K562 (cell line): ENCODE data around the gene HEXIM1. TPM values are rescaled to one million over a fixed set of nuclear protein-coding genes. Genes with fewer than 3 reads are reported as not detected.
A peak's percentile ranks its signal among the peaks of the same experiment; 100 is the strongest.

Source experiments
- ELF1 ChIP-seq: fragments of 200-800 bp; sonication (Bioruptor generic); IDR thresholded peaks from 2 replicates; pipeline ENCODE4 v1.6.1; 2016; ENCODE audit warnings: missing genetic modification characterization, missing compliant biosample characterization
- FOXA3 ChIP-seq, 2 experiments: fragments of 450-650 bp in 1 of 2; sonication (generic) in 1 of 2; formaldehyde crosslinking; IDR thresholded peaks in 1 of 2; conservative IDR thresholded peaks in 1 of 2; 2 replicates each; pipeline versions ENCODE4 v1.4.0 to v1.8.0; 2020 to 2022; ENCODE audit warnings: mild to moderate bottlenecking in 2 of 2, missing genetic modification reagents in 1 of 2
- GATA2 ChIP-seq: sonication (generic); formaldehyde crosslinking; IDR thresholded peaks from 2 replicates; pipeline ENCODE4 v1.4.0; 2020; ENCODE audit warnings: mild to moderate bottlenecking, missing genetic modification reagents
- HDGF ChIP-seq: fragments of 450-650 bp; IDR thresholded peaks from 2 replicates; pipeline ENCODE4 v1.6.1; 2016
- NFE2L1 ChIP-seq: fragments of 450-650 bp; IDR thresholded peaks from 2 replicates; pipeline ENCODE4 v1.6.1; 2016; ENCODE audit warnings: missing genetic modification characterization, low read depth, mild to moderate bottlenecking, missing compliant biosample characterization, moderate library complexity, borderline replicate concordance
- ZC3H8 ChIP-seq: fragments of 450-650 bp; IDR thresholded peaks from 2 replicates; pipeline ENCODE4 v1.6.1; 2017
- polyA plus RNA-seq, 8 experiments: library from polyadenylated mRNA; depleted of rRNA in 4 of 8; stranded (reverse) in 5 of 8; unstranded in 3 of 8; fragments of >200 nt; fragmentation: Nextera tagmentation in 2 of 8; fragmentation: Illumina TruSeq in 1 of 8; extraction: Ambion mirVana in 2 of 8; extraction: Trizol in 1 of 8; gene quantifications; 2 replicates each; pipeline versions ENCODE4 v1.2.1 to v1.2.3, GENCODE V29; 2011 to 2014; ENCODE audit warnings: inconsistent platforms in 1 of 8, missing spikeins in 1 of 8
- total RNA-seq, 7 experiments: library from RNA; depleted of rRNA in 6 of 7; stranded (reverse); fragments of >200 nt in 6 of 7; fragmentation: Illumina TruSeq in 2 of 7; extraction: Trizol in 2 of 7; gene quantifications; 2 replicates each; pipeline versions ENCODE4 v1.2.1 to v1.2.3, GENCODE V29; 2011 to 2021; ENCODE audit warnings: low replicate concordance in 1 of 7
- TF ChIP-seq, protein P1 (sequence below): fragments of 450-650 bp; IDR thresholded peaks from 2 replicates; pipeline ENCODE4 v1.6.1; 2016; ENCODE audit warnings: mild to moderate bottlenecking, moderate library complexity
- TF ChIP-seq, protein P2 (sequence below): fragments of 450-650 bp; formaldehyde crosslinking; IDR thresholded peaks from 2 replicates; pipeline ENCODE4 v1.4.0; 2022; ENCODE audit warnings: missing genetic modification characterization
- TF ChIP-seq, protein P3 (sequence below), 2 experiments: fragments of 450-650 bp in 1 of 2; sonication (generic) in 1 of 2; formaldehyde crosslinking; conservative IDR thresholded peaks; 2 replicates each; pipeline versions ENCODE4 v1.4.0 to v1.8.1; 2020 to 2022; ENCODE audit warnings: mild to moderate bottlenecking in 1 of 2, missing genetic modification reagents in 1 of 2

The HEXIM1 gene
- total and polyA plus RNA-seq, 9 of the 15 experiments (the other 6 are each of a cell fraction or from before 2014, with no cell fraction given): 1.4 to 28.3 (median 9.1) TPM

DNA sequence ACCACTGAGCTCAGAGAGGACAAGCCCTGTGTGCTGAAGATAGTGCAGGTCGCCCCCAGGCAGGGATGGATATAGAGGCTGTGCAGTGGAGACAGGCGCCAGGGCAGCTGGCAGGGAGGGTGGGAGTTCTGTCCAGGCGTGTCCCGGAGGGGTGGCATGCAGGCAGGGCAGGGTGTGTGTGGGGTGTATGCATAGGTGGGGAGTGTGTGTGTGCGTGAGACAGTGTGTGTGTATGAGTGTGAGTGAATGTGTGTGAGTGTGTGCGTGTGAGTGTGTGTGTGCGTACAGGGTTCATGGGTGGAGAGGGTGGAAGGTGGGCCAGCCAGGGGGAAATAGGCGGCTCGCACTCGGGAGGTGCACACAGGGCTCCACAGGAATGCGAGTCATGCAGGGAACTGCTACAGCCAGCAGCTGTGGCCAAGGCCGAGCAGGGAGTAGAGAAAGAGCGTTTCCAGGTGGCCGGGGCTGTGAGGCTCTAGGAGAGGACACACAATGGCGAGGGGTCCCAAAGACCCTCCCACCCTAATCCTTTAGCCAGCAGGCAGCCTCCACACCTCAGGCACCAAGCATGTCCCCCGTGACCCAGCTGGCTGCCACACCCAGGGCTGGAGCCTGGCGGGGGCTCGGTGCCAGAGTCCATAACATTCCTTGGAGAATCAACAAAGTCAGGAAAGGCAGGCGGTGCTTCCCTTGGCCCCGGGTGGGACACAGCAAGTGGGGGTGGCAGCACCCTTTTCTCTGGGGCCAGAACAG is 20.6 kb upstream of the HEXIM1 start (continued):
- TF ChIP-seq FOXA3 (CRISPR knock-in tag; conservative IDR thresholded peaks at IDR 0.05 in 1 of 2, IDR thresholded peaks at IDR 0.05 in 1 of 2) (no peak), ZC3H8 (no peak), ELF1 (no peak), NFE2L1 (tag) (no peak), HDGF (peak; percentile 59; the same call in 1 of the 2 replicates), GATA2 (CRISPR knock-in tag) (no peak)
- TF ChIP-seq, protein P1, sequence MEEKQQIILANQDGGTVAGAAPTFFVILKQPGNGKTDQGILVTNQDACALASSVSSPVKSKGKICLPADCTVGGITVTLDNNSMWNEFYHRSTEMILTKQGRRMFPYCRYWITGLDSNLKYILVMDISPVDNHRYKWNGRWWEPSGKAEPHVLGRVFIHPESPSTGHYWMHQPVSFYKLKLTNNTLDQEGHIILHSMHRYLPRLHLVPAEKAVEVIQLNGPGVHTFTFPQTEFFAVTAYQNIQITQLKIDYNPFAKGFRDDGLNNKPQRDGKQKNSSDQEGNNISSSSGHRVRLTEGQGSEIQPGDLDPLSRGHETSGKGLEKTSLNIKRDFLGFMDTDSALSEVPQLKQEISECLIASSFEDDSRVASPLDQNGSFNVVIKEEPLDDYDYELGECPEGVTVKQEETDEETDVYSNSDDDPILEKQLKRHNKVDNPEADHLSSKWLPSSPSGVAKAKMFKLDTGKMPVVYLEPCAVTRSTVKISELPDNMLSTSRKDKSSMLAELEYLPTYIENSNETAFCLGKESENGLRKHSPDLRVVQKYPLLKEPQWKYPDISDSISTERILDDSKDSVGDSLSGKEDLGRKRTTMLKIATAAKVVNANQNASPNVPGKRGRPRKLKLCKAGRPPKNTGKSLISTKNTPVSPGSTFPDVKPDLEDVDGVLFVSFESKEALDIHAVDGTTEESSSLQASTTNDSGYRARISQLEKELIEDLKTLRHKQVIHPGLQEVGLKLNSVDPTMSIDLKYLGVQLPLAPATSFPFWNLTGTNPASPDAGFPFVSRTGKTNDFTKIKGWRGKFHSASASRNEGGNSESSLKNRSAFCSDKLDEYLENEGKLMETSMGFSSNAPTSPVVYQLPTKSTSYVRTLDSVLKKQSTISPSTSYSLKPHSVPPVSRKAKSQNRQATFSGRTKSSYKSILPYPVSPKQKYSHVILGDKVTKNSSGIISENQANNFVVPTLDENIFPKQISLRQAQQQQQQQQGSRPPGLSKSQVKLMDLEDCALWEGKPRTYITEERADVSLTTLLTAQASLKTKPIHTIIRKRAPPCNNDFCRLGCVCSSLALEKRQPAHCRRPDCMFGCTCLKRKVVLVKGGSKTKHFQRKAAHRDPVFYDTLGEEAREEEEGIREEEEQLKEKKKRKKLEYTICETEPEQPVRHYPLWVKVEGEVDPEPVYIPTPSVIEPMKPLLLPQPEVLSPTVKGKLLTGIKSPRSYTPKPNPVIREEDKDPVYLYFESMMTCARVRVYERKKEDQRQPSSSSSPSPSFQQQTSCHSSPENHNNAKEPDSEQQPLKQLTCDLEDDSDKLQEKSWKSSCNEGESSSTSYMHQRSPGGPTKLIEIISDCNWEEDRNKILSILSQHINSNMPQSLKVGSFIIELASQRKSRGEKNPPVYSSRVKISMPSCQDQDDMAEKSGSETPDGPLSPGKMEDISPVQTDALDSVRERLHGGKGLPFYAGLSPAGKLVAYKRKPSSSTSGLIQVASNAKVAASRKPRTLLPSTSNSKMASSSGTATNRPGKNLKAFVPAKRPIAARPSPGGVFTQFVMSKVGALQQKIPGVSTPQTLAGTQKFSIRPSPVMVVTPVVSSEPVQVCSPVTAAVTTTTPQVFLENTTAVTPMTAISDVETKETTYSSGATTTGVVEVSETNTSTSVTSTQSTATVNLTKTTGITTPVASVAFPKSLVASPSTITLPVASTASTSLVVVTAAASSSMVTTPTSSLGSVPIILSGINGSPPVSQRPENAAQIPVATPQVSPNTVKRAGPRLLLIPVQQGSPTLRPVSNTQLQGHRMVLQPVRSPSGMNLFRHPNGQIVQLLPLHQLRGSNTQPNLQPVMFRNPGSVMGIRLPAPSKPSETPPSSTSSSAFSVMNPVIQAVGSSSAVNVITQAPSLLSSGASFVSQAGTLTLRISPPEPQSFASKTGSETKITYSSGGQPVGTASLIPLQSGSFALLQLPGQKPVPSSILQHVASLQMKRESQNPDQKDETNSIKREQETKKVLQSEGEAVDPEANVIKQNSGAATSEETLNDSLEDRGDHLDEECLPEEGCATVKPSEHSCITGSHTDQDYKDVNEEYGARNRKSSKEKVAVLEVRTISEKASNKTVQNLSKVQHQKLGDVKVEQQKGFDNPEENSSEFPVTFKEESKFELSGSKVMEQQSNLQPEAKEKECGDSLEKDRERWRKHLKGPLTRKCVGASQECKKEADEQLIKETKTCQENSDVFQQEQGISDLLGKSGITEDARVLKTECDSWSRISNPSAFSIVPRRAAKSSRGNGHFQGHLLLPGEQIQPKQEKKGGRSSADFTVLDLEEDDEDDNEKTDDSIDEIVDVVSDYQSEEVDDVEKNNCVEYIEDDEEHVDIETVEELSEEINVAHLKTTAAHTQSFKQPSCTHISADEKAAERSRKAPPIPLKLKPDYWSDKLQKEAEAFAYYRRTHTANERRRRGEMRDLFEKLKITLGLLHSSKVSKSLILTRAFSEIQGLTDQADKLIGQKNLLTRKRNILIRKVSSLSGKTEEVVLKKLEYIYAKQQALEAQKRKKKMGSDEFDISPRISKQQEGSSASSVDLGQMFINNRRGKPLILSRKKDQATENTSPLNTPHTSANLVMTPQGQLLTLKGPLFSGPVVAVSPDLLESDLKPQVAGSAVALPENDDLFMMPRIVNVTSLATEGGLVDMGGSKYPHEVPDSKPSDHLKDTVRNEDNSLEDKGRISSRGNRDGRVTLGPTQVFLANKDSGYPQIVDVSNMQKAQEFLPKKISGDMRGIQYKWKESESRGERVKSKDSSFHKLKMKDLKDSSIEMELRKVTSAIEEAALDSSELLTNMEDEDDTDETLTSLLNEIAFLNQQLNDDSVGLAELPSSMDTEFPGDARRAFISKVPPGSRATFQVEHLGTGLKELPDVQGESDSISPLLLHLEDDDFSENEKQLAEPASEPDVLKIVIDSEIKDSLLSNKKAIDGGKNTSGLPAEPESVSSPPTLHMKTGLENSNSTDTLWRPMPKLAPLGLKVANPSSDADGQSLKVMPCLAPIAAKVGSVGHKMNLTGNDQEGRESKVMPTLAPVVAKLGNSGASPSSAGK: no peak
- TF ChIP-seq, protein P2, sequence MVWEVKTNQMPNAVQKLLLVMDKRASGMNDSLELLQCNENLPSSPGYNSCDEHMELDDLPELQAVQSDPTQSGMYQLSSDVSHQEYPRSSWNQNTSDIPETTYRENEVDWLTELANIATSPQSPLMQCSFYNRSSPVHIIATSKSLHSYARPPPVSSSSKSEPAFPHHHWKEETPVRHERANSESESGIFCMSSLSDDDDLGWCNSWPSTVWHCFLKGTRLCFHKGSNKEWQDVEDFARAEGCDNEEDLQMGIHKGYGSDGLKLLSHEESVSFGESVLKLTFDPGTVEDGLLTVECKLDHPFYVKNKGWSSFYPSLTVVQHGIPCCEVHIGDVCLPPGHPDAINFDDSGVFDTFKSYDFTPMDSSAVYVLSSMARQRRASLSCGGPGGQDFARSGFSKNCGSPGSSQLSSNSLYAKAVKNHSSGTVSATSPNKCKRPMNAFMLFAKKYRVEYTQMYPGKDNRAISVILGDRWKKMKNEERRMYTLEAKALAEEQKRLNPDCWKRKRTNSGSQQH: 0 out of 2 replicates have a peak, but pooled peaks have one; percentile 73
- TF ChIP-seq, protein P3, sequence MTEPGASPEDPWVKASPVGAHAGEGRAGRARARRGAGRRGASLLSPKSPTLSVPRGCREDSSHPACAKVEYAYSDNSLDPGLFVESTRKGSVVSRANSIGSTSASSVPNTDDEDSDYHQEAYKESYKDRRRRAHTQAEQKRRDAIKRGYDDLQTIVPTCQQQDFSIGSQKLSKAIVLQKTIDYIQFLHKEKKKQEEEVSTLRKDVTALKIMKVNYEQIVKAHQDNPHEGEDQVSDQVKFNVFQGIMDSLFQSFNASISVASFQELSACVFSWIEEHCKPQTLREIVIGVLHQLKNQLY (CRISPR knock-in tag; conservative IDR thresholded peaks at IDR 0.05): no peak
